ENCODE measurements around the gene RPS8.
"Not testable (repeated sequence)": the region's sequence is repeated elsewhere in the genome, so short reads cannot be mapped to it uniquely, and the experiment has no call there.

Gene RPS8

GRCh38 chr1:44777969-44778635, 2.8 kb downstream of the RPS8 start:
- intact Hi-C loops (cut with DNase I), result loop anchor here (5.0 kb wide), 1 partner anchor 36 kb away; no protein-coding TSS in a partner anchor
- DNase-seq, result no peak

GRCh38 chr1:44778705-44779576, 3.6 kb downstream of the RPS8 start:
- intact Hi-C loops (cut with DNase I), result loop anchor here (5.0 kb wide), 1 partner anchor 37 kb away; no protein-coding TSS in a partner anchor
- DNase-seq, result no peak

- DNase-seq, result no peak
- intact Hi-C loops (cut with DNase I), result no loop called here
Observed at GRCh38 chr1:44780583-44781121, 5.3 kb downstream of the RPS8 start.

- intact Hi-C loops (cut with DNase I), result no loop called here
- DNase-seq, result no peak
Observed at GRCh38 chr1:44783697-44784093, 8.4 kb downstream of the RPS8 start.

GRCh38 chr1:44784094-44785028, 9.0 kb downstream of the RPS8 start:
- DNase-seq, result peak in 9 of 42 donors; percentile 14 to 51 (median 39)
- intact Hi-C loops (cut with DNase I), result no loop called here

- DNase-seq, result no peak
- intact Hi-C loops (cut with DNase I), result no loop called here
Observed at GRCh38 chr1:44785029-44785380, 9.7 kb downstream of the RPS8 start.

GRCh38 chr1:44785501-44786137, 10.3 kb downstream of the RPS8 start:
- intact Hi-C loops (cut with DNase I), result no loop called here
- no peak for DNase-seq

- DNase-seq, result peak in 26 of 42 donors; percentile 34 to 80 (median 58)
- intact Hi-C loops (cut with DNase I), result no loop called here
Observed at GRCh38 chr1:44786138-44786840, 10.9 kb downstream of the RPS8 start.

- intact Hi-C loops (cut with DNase I), result no loop called here
- no peak for DNase-seq
Observed at GRCh38 chr1:44786841-44787426, 11.6 kb downstream of the RPS8 start.

GRCh38 chr1:44787506-44787905, 12.2 kb downstream of the RPS8 start:
- intact Hi-C loops (cut with DNase I), result no loop called here
- peak in 1 of 42 donors; percentile 2 for DNase-seq

- peak in 1 of 42 donors; percentile 2 for DNase-seq
- intact Hi-C loops (cut with DNase I), result no loop called here
Observed at GRCh38 chr1:44788120-44788860, 12.9 kb downstream of the RPS8 start, which contains the start of gene BEST4. Gene BEST4 (minus strand): TSS chr1:44788170. CDS start chr1:44787705, 465 bp downstream.

- intact Hi-C loops (cut with DNase I), result no loop called here
- peak in 1 of 42 donors; percentile 1 for DNase-seq
Observed at GRCh38 chr1:44790968-44791801, 15.8 kb downstream of the RPS8 start.

- no peak for DNase-seq
- intact Hi-C loops (cut with DNase I), result no loop called here
Observed at GRCh38 chr1:44792736-44793502, 17.6 kb downstream of the RPS8 start.

GRCh38 chr1:44797886-44798285, 22.5 kb downstream of the RPS8 start:
- intact Hi-C loops (cut with DNase I), result not testable (repeated sequence)
- DNase-seq, result peak in 1 of 42 donors; percentile 2

All from head of caudate nucleus (tissue), 42 donors.